Measurements from ENCODE around the gene MTHFSD. TPM values are rescaled to one million over a fixed set of nuclear protein-coding genes. Genes with fewer than 3 reads are reported as not detected.

The MTHFSD gene
- total and polyA plus RNA-seq, 2 of the 8 experiments (the other 6 are each of a cell fraction or from before 2014, with no cell fraction given), result 7.1 to 9.8 TPM

- Histone ChIP-seq H2BK15ac (ENCODE audit: low read length) (no peak overlapping the region), H2BK120ac (replicated peaks; ENCODE audit: low read depth, low read length) (no peak overlapping the region), H3K9ac (replicated peaks in 1 of 4; ENCODE audit: extremely low read depth in 1 of 4, low read depth in 3 of 4, low read length in 3 of 4) (no peak overlapping the region), H3K4me2 (ENCODE audit: insufficient read depth in 1 of 2, low read depth in 2 of 2, low read length in 2 of 2) (no peak overlapping the region), H3K4me1 (replicated peaks in 1 of 4; ENCODE audit: control insufficient read depth in 3 of 4, insufficient read depth in 4 of 4, low read length in 3 of 4) (no peaks in the 10 kb centered on the region), H2AK5ac (ENCODE audit: low read depth, low read length) (no peak overlapping the region), H3K36me3 (ENCODE audit: control insufficient read depth in 2 of 4, insufficient read depth in 4 of 4, low read length in 3 of 4) (peaks cover 0 to 12% (median 1%) of the 10 kb centered on the region in 4 experiments; a peak in 5 of 8 replicates), H3K4me3 (ENCODE audit: extremely low read depth in 1 of 4, insufficient read depth in 2 of 4, low read depth in 3 of 4, low read length in 4 of 4) (no peak overlapping the region), H4K8ac (ENCODE audit: extremely low read depth, insufficient read depth, low read length) (no peak overlapping the region), H2BK20ac (ENCODE audit: low read length) (no peak overlapping the region), H4K20me1 (replicated peaks in 1 of 2; ENCODE audit: control insufficient read depth in 1 of 2, insufficient read depth in 2 of 2, low read length in 2 of 2) (peaks cover 0 to 1% of the 10 kb centered on the region in 2 experiments), H2BK5ac (ENCODE audit: low read depth, low read length) (no peak overlapping the region), H3K27ac (ENCODE audit: low read depth, low read length) (no peak overlapping the region), H3K79me1 (ENCODE audit: low read depth, low read length) (no peaks in the 10 kb centered on the region; the same call in 1 of the 2 replicates), H4K91ac (replicated peaks; ENCODE audit: insufficient read length, low read length) (no peak overlapping the region), H3K18ac (ENCODE audit: extremely low read depth, low read length) (no peak overlapping the region), H2AFZ (ENCODE audit: low read length) (no peak overlapping the region), H4K5ac (ENCODE audit: insufficient read length, low read depth, low read length) (no peak overlapping the region), H3K56ac (replicated peaks; ENCODE audit: insufficient read length, low read depth, low read length) (no peak overlapping the region), H3K27me3 (replicated peaks in 1 of 4; ENCODE audit: control insufficient read depth in 3 of 4, extremely low read depth in 1 of 4, insufficient read depth in 3 of 4, low read length in 3 of 4) (no peaks in the 10 kb centered on the region), H3K79me2 (ENCODE audit: control insufficient read depth in 1 of 2, insufficient read depth in 2 of 2, low read length in 2 of 2) (no peaks in the 10 kb centered on the region), H2BK12ac (ENCODE audit: low read depth, low read length) (no peak overlapping the region), H3K23me2 (ENCODE audit: low read depth, low read length) (no peaks in the 10 kb centered on the region), H3K14ac (ENCODE audit: insufficient read length) (no peak overlapping the region), H3K23ac (ENCODE audit: insufficient read length) (no peak overlapping the region), H3K9me3 (ENCODE audit: insufficient read depth in 2 of 2, low read depth in 1 of 2, low read length in 1 of 2) (no peaks in the 10 kb centered on the region), H3K4ac (replicated peaks; ENCODE audit: insufficient read length, low read depth, low read length) (no peak overlapping the region)
- 84% methylated on average over 12 of the region's 12 CpGs; no CpG with 5 or more reads in 1 of the 2 experiments for WGBS, 2 experiments (ENCODE audit: extremely low coverage in 1 of 2, insufficient coverage in 1 of 2, insufficient read length in 1 of 2, insufficient replicate concordance in 2 of 2, low coverage in 1 of 2, low lambda C conversion rate in 2 of 2, missing lambda C conversion rate in 1 of 2)
- TF ChIP-seq RXRA (IDR thresholded peaks at IDR 0.05; ENCODE audit: insufficient read depth, low read depth, low read length), result no peak
- TF ChIP-seq GABPA (IDR thresholded peaks at IDR 0.05; ENCODE audit: borderline replicate concordance, insufficient read depth, low read length), result no peak
- TF ChIP-seq USF2 (IDR thresholded peaks at IDR 0.05; ENCODE audit: low read length), result no peak
- TF ChIP-seq HDAC6 (IDR thresholded peaks at IDR 0.05; ENCODE audit: low read depth, low read length), result no peak
- no peak for TF ChIP-seq PHF8 (conservative IDR thresholded peaks at IDR 0.05; ENCODE audit: low read depth, low read length)
- TF ChIP-seq POLR2A (IDR thresholded peaks at IDR 0.05; ENCODE audit: control extremely low read depth in 1 of 2, low read depth in 2 of 2, low read length in 2 of 2), result no peak
- TF ChIP-seq RAD21 (IDR thresholded peaks at IDR 0.05 in 1 of 2, conservative IDR thresholded peaks at IDR 0.05 in 1 of 2; ENCODE audit: low read depth in 2 of 2, low read length in 2 of 2), result no peak
- no peak for TF ChIP-seq ATF3 (IDR thresholded peaks at IDR 0.05; ENCODE audit: insufficient read depth, low read depth, low read length)
- DNase-seq (ENCODE audit: low read depth in 1 of 2, low spot score in 2 of 2), result no peak
- ChIA-PET POLR2A (ENCODE audit: partially characterized antibody) (no interaction called here), CTCF (ENCODE audit: partially characterized antibody) (interaction anchor here (0.6 to 2.7 kb wide), 4 partner anchors 16 to 875 kb away, joined by 3 to 6 read pairs (median 4); no protein-coding TSS in a partner anchor)
- FAIRE-seq, result no peak
These were observed 9.6 kb downstream of the MTHFSD start for GRCh38 chr16:86545481-86545880.

Measured in H1 (cell line).